ENCODE data around the gene PTMS. TPM values are rescaled to one million over a fixed set of nuclear protein-coding genes. Genes with fewer than 3 reads are reported as not detected.
A peak's percentile ranks its signal among the peaks of the same experiment; 100 is the strongest.

The PTMS gene
- total RNA-seq, 1 experiment from 2014 or later = 370 TPM

- TF ChIP-seq PRDM15 (CRISPR knock-in tag; IDR thresholded peaks at IDR 0.05) (peak; percentile 58; the same call in 1 of the 2 replicates), RELA (CRISPR knock-in tag; IDR thresholded peaks at IDR 0.05; ENCODE audit: borderline replicate concordance) (no peak), JUN (CRISPR knock-in tag; IDR thresholded peaks at IDR 0.05) (0 out of 2 replicates have a peak, but pooled peaks have one; percentile 48), ZNF263 (CRISPR knock-in tag; IDR thresholded peaks at IDR 0.05; ENCODE audit: low read depth) (no peak), ZNF121 (CRISPR knock-in tag; IDR thresholded peaks at IDR 0.05) (no peak), TCF7 (CRISPR knock-in tag; IDR thresholded peaks at IDR 0.05; ENCODE audit: low read depth) (no peak), OVOL2 (CRISPR knock-in tag; IDR thresholded peaks at IDR 0.05; ENCODE audit: borderline replicate concordance) (no peak), PRRX2 (CRISPR knock-in tag; IDR thresholded peaks at IDR 0.05) (no peak)
- TF ChIP-seq, protein P1, sequence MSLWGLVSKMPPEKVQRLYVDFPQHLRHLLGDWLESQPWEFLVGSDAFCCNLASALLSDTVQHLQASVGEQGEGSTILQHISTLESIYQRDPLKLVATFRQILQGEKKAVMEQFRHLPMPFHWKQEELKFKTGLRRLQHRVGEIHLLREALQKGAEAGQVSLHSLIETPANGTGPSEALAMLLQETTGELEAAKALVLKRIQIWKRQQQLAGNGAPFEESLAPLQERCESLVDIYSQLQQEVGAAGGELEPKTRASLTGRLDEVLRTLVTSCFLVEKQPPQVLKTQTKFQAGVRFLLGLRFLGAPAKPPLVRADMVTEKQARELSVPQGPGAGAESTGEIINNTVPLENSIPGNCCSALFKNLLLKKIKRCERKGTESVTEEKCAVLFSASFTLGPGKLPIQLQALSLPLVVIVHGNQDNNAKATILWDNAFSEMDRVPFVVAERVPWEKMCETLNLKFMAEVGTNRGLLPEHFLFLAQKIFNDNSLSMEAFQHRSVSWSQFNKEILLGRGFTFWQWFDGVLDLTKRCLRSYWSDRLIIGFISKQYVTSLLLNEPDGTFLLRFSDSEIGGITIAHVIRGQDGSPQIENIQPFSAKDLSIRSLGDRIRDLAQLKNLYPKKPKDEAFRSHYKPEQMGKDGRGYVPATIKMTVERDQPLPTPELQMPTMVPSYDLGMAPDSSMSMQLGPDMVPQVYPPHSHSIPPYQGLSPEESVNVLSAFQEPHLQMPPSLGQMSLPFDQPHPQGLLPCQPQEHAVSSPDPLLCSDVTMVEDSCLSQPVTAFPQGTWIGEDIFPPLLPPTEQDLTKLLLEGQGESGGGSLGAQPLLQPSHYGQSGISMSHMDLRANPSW (CRISPR knock-in tag; conservative IDR thresholded peaks at IDR 0.05; ENCODE audit: low read depth) = no peak
Observed at GRCh38 chr12:6752167-6752920, 13.8 kb upstream of the PTMS start (continued).

DNA sequence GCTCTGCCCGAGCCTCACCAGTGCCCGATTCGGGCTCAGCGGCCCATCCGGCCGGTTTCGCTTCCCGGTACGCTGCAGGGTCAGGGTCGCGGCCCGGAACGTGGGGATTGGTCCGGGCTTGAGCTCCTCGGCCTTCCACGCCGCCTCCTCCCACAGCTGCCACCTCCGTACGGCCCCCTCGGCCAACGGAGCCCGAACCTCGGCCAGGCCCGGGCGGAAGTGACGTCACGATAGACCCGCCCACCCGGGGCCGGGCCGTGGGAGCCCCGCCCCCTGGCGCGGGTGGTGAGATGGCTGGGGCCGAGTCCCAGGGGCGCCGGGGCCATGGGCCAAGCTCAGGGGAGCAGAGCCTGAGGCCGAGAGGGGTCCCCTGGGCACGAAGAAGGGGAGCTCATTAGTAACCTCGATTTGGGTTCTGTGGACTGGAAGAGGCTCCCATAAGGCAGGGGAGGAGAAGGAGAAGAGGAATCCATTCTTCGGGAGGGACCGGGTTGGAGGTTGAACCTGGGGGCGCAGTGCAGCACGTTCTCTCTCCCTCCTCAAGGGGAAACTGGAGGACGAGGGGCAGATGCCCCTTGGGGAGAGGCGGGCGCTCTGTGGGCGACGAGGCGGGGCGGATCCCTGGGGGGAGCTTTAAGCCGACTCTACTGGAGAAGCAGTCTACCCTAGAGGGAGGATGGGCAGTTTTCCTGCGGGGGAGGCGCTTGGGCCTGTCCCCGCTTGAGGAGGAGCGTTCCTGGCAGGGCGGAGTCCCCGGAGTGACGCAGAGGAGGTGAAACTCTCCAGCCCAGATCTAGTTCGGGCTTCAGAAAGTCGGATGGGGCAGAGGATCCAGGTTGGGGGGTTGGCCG is 13.0 kb upstream of the PTMS start, which contains the start of gene MLF2:
Gene MLF2, minus strand, starts transcription at position 221 of the 851 bp plus-strand sequence. CDS start 807 bp downstream, outside the sequence.
- Mint-ChIP-seq H3K36me3 (peaks cover 36% of the 10 kb centered on the region), H3K27ac (peak within 1 kb of the TSS; percentile 99), H3K4me1 (peaks cover 25% of the 10 kb centered on the region), H3K9me3 (no peaks in the 10 kb centered on the region), H3K27me3 (ENCODE audit: low read depth) (no peaks in the 10 kb centered on the region), H3K4me3 (peak within 1 kb of the TSS; percentile 92)
- POLR2A ChIA-PET = interaction anchor here (0.5 to 5.1 kb wide), 24 partner anchors 10 to 191 kb away, joined by 3 to 84 read pairs (median 4); partner anchors contain the start of genes C12orf57, CDCA3, COPS7A and GPR162
- CTCF ChIA-PET = interaction anchor here (0.6 to 7.7 kb wide), 35 partner anchors 9 to 265 kb away, joined by 3 to 234 read pairs (median 6); partner anchors contain the start of genes CDCA3, COPS7A, GNB3 and GPR162
- DNase-seq (ENCODE audit: low spot score) (peak; percentile 99), ATAC-seq (peak; percentile 95)
- TF ChIP-seq AFF4 (CRISPR knock-in tag; IDR thresholded peaks at IDR 0.05; ENCODE audit: borderline replicate concordance) (0 out of 2 replicates have a peak, but pooled peaks have one; percentile 15), TP53 (CRISPR knock-in tag; IDR thresholded peaks at IDR 0.05) (peak; percentile 70; the same call in 1 of the 2 replicates), ZNF317 (CRISPR knock-in tag; IDR thresholded peaks at IDR 0.05; ENCODE audit: borderline replicate concordance, low read depth) (0 out of 2 replicates have a peak, but pooled peaks have one; percentile 16), ESRRA (CRISPR knock-in tag; IDR thresholded peaks at IDR 0.05; ENCODE audit: borderline replicate concordance) (peak; percentile 66; the same call in 1 of the 2 replicates), RELA (CRISPR knock-in tag; IDR thresholded peaks at IDR 0.05; ENCODE audit: borderline replicate concordance) (peak; percentile 87), SP1 (CRISPR knock-in tag; conservative IDR thresholded peaks at IDR 0.05) (peak; percentile 89), ETV6 (CRISPR knock-in tag; IDR thresholded peaks at IDR 0.05) (peak; percentile 81)
- TF ChIP-seq, protein P1 (CRISPR knock-in tag; conservative IDR thresholded peaks at IDR 0.05; ENCODE audit: low read depth) = no peak
- TF ChIP-seq, protein P2, sequence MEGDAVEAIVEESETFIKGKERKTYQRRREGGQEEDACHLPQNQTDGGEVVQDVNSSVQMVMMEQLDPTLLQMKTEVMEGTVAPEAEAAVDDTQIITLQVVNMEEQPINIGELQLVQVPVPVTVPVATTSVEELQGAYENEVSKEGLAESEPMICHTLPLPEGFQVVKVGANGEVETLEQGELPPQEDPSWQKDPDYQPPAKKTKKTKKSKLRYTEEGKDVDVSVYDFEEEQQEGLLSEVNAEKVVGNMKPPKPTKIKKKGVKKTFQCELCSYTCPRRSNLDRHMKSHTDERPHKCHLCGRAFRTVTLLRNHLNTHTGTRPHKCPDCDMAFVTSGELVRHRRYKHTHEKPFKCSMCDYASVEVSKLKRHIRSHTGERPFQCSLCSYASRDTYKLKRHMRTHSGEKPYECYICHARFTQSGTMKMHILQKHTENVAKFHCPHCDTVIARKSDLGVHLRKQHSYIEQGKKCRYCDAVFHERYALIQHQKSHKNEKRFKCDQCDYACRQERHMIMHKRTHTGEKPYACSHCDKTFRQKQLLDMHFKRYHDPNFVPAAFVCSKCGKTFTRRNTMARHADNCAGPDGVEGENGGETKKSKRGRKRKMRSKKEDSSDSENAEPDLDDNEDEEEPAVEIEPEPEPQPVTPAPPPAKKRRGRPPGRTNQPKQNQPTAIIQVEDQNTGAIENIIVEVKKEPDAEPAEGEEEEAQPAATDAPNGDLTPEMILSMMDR (IDR thresholded peaks at IDR 0.05) = peak; percentile 89; the same call in 1 of the 2 replicates

Data from WTC11 (cell line).